ENCODE measurements around the gene SYT7.
A peak's percentile ranks its signal among the peaks of the same experiment; 100 is the strongest.

SYT7 gene

DNA sequence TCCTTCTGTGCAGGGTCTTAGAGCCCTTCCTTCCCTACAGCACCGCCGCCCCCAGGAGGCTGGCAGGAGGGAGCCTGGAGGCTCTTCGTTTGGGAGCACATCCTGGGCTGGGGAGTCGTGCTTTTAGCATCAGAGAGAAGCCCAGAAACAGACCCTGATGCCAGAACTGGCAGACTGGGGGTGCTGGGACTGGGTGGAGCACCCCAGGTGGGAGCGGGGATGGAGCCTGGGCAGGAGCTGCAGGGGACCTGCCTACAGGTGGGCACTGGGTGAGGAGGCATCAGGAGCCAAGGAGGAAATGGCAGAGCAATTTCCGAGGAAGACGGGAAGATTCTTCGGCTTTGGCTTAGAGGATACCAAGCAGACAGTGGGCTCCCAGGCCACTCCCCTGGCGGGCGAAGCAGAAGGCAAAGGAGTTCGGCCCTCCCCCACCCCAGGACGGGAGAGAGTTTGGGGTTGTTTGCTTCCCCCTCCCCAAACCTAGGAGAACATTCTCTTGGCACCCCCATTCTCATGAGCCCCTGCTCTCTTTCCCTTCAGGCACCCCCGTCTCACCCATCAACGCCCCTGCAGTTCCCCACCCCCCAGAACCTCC lies 1.1 kb downstream of the SYT7 start:
- DNase-seq = no peak

DNA sequence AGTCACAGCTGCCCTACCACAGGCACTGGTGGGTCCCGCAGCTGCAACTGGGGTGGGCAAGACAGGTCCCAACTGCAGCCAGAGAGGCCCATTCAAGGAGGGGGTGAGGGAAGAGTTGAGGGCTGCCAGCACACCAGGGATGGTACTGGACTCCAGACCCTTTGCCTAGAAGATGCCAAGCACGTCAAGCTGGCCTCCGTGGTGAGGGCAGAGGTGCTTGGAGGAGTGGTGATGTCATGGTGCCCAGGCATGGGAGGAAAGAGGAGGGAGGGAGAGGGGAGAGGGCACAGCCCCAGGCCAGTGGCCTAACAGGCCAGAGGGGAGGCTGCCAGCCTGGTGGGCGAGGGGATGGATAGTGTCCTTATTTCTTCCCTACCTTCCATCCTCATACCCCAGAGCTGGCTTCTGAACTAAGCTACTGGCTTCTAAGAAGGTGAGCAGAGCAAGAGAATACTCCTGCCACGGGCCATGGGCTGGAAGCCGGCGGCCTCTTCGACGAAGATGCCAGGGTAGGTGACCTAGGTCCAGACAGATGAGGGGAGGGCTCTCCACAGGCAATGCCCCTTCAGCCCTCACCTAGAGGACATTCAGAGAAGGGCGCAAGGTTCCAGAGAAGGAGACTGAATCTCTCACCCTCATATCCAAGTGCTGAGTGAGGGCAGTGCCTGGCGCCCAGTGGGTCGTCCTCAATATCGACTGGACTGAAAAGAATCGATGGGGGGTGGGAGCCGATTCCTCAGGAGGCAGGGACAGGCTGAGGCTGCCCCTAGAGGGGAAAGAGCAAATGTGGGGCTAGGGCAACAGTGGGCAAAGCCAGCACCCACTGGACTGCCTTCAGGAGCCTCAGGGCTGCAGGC lies 1.8 kb downstream of the SYT7 start:
- DNase-seq = no peak

GRCh38 chr11:61577383-61578118 lies 3.3 kb downstream of the SYT7 start:
- no peak for DNase-seq

DNA sequence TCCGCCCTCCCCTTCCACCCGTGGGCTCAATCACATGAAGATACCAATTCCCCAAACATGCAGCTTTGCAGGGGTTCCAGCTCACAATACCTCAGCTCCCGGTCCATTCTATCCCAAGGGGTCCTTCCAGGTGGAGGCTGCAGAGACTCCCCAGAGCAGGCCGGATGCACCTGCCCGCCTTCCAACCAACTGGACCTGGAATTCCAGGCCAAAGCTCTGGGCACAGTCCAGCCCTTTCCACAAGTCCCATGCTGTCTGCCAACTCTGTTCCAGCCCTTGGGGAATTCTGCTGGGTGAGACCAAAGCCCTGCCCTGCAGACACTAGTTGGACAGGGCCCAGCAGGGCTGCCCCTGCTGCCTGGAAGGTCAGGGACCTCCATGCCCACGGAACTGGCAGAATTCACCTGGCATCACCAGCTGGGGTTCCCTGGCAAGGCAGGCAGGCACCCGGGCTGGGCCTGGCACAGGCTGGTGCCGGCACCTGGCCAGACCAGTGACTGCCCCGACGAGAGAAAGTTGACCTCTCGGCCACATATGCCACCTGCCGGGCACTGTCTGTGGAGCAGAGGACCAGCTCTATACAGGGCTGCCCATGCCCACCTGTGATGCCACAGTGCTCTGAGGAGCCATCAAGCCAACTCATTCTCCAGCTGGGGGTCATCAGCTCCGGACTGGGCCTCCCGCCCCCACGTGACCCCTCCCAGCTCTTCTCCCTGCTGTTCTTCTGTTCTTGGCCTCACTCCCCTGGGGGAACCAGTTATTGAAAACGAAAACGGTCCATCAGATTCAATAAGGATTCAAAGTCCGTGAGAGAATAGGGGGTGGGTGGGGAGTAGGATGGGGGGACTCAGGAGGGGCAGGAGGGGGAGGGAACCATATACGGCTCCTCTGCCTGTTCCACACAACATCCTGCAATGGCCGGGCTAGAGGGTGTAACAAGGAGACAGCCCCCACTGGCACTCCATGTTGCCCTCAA lies 4.7 kb downstream of the SYT7 start:
- no peak for DNase-seq

DNA sequence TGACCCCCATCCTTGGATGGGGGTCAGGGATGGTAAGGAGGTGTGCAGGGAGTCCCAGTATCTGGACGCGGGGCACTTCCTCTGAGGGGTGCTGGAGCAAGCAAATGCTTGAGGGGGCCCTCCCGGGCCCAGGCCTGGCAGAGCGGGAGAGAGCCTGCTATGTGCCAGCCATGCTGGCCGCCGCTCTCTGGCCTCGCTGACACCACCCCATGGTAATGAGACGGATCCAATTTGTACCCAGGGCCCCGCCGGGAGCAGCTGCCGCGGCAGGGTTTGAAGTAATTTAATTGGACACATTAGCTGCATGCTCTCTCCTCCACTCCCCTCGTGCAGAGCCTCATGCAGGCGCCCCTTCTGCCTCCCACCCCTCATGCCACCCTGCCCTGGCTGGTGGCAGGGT lies 6.3 kb downstream of the SYT7 start:
- DNase-seq = no peak

DNA sequence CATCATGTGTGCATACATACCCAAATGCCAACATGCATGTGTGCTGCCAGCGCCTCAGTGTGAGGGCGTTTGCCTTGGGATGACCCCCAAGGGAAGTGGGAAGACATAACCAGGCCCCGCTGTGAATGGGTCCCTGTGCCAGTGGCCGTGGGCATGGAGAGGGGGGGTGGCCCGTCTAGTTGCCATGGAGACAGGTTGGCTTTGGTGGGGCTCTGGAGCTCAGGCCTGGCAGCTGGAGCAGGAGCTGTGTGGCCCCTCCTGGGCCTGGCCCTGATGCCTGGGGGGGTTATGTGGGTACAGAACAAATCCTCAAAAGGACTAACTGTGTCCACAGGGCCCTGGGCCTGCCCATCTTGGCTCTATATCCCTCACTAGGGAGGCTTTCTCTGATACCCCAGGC lies 8.0 kb downstream of the SYT7 start:
- no peak for DNase-seq

DNA sequence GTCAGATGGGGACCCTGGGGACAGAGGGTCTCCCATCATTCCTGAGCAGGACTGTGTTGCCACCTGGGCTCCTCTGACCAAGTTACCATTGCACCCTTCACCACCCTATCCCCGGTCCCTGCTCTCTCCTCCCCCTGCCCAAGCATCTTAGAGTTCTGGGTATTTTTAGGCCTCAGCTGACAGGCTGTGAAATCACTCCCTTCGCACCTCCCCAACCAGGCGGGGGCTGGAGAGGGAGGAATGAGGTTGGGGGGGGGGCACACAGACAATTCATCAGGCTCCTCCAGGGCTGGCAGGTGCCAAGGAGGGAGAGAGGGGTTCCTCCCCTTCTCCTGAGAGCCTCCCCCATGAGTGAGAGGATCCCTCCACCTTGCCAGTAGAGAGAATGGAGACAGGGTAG lies 9.0 kb downstream of the SYT7 start:
- DNase-seq = no peak

GRCh38 chr11:61571337-61571736 lies 9.5 kb downstream of the SYT7 start:
- DNase-seq = no peak

DNA sequence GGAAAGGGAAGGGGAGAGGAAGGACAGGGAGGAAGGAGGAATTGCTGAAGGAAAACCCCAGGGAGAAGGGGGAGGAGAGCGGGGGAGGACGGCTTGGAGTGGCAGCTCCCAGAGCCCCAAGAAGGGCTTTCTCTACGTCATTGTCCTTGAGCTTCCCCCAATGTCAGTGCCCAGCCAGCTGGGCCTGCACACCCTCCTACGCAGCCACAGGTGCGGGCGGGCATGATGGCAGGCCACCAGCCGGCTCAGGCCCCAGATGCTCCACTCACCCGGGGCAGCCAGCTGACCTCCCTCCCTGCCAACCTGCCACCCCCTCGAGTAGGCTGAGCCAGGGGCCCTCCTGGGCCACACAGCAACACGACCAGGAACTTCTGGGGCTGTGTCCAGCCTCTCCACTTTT lies 11.2 kb downstream of the SYT7 start:
- DNase-seq = no peak

DNA sequence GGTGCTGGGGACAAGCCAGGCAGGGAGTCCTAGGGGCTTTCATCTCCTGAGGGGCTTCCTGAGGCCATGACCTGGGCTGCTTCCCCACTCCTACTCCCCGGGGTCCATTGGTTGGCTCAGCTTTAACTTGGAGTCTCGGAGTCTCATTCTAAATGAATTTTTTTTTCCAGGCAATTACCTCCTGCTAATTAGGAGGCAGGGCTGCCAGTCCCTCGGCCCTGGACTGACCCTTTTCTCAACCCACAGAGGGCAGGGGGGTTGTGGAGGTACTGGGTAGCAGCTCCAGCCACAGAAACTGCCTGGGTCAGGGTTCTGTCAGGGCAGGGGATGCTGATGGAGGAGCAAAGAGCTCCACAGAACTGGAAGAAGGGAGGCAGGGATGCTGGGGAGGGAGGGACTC lies 11.9 kb downstream of the SYT7 start:
- no peak for DNase-seq

- peak; percentile 49 for DNase-seq
Measured at GRCh38 chr11:61567286-61568061, 13.4 kb downstream of the SYT7 start.

DNA sequence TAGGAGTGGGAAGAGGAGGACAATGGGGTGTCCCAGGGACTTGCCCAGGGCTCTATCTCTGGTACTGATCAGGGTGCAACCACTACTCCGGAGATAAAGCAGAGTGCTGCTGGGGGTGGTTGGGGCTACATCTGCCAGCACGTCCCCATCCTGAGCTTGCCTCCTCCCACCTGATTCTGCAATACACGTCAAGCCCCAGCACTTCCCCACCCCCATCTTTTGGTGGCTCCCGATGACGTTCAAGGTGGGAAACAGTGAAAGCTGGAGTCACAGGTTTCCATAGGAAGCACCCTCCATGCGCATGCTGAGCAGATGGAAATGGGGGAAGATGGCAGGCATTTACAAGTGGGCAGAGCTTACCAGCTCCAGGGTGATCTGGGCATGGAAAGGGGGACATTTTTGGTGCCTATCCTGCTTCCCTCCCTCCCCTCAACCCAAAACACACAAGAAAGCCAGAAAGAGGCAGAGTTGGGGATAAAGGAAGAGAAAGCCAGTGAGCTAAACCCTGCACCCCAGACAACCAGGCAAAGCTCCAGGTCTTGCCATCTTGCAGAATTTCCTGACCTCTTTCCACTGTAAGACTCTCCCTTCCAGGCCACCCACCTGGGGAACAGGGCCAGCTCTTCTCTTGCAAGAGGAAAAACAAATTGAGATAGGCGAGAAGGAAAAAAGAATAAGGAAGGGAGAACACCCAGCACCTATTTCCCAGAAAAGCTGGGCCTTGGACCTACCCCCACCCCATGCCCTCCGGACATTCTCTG lies 15.8 kb downstream of the SYT7 start:
- no peak for DNase-seq

DNA sequence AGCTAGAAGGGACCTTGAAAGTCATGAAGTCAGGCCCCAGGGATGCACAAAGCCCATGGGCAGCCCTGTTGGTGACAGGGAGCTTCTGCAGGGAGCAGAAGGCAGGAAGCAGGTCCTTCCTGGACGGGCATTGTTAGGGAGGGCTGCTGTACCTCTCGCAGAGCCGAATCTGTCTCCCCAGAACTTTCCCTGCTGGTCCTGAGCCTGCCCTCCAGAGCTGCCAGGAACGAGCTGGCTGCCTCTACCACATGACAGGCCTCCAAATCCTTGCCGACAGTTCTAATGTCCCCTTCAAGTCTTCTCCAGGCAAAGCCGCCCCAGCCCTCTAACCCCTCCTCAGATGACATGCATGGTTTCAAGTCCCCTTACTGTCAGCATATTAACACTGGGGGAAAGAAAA lies 20.1 kb downstream of the SYT7 start:
- DNase-seq = no peak

DNA sequence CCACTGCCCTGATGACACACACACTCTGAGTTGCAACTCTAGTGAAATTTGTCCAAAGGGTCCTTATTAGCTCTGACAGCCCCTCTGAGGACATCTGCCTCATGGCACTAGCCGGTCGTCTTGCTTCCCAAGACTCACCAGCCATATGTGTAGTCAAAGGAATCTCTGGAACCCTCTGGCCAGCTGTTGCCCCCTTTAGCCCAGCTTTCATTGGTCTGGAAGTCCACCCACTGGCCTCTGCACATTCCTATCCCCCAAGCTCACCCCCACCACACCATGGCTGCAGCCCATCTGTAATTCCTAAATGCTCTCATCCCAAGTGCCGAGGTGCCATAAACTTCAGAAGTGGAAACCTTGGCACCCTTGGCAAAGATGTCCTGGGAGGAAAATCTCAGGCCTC lies 24.3 kb downstream of the SYT7 start:
- no peak for DNase-seq

- DNase-seq = no peak
Measured at GRCh38 chr11:61555978-61556377, 24.9 kb downstream of the SYT7 start.

- DNase-seq = no peak
Measured at GRCh38 chr11:61555051-61555969, 25.6 kb downstream of the SYT7 start.

GRCh38 chr11:61554172-61554988 lies 26.5 kb downstream of the SYT7 start:
- no peak for DNase-seq

- DNase-seq = no peak
Measured at GRCh38 chr11:61553373-61554171, 27.3 kb downstream of the SYT7 start.
